DND-41 (cell line): ENCODE measurements around the gene KCNG2.

Experiments
- ATAC-seq: fragments of 200-7000 bp; cut with Tn5 transposase; 3 replicates; pipeline ENCODE4 v1.9.1; 2021; ENCODE audit warnings: low read depth; ENCODE audit not compliant: insufficient read depth
- DNase-seq: peaks from one replicate; pipeline ENCODE4 v3.0.0-alpha.2; 2020
- H2AFZ ChIP-seq: 2 replicates; pipeline ENCODE4 v1.6.0; 2012; ENCODE audit warnings: low read depth, low read length
- H3K27ac ChIP-seq: 2 replicates; pipeline ENCODE4 v1.5.1; 2012; ENCODE audit warnings: low read length, inconsistent platforms
- H3K27me3 ChIP-seq: fragments of 200-600 bp; sonication (generic); 2 replicates; pipeline ENCODE4 v1.6.0; 2012; ENCODE audit warnings: low read length, mild to moderate bottlenecking, inconsistent platforms; ENCODE audit not compliant: insufficient read depth, poor library complexity
- H3K36me3 ChIP-seq: 2 replicates; pipeline ENCODE4 v1.5.1; 2012; ENCODE audit warnings: low read length, inconsistent platforms; ENCODE audit not compliant: insufficient read depth
- H3K4me1 ChIP-seq: 2 replicates; pipeline ENCODE4 v1.5.1; 2012; ENCODE audit warnings: mild to moderate bottlenecking, low read length; ENCODE audit not compliant: insufficient read depth
- H3K4me2 ChIP-seq: 2 replicates; pipeline ENCODE4 v1.6.0; 2012; ENCODE audit warnings: mild to moderate bottlenecking, moderate library complexity, low read length, inconsistent platforms; ENCODE audit not compliant: insufficient read depth
- H3K4me3 ChIP-seq, 2 experiments: fragments of 200-600 bp in 1 of 2; shearing (Covaris generic) in 1 of 2; 2 replicates each; pipeline ENCODE4 v1.5.1; 2012 to 2016; ENCODE audit warnings: inconsistent platforms in 2 of 2, low read length in 2 of 2, mild to moderate bottlenecking in 2 of 2, low read depth in 1 of 2, moderate library complexity in 1 of 2
- H3K79me2 ChIP-seq: 2 replicates; pipeline ENCODE4 v1.6.0; 2012; ENCODE audit warnings: low read length, inconsistent platforms; ENCODE audit not compliant: insufficient read depth
- H3K9ac ChIP-seq: 2 replicates; pipeline ENCODE4 v1.6.0; 2012; ENCODE audit warnings: low read depth, mild to moderate bottlenecking, inconsistent platforms, low read length, moderate library complexity
- H3K9me3 ChIP-seq: 2 replicates; pipeline ENCODE4 v1.5.1; 2012; ENCODE audit warnings: low read length, moderate library complexity, mild to moderate bottlenecking, inconsistent platforms; ENCODE audit not compliant: insufficient read depth, severe bottlenecking
- H4K20me1 ChIP-seq: 2 replicates; pipeline ENCODE4 v1.6.0; 2012; ENCODE audit warnings: low read length; ENCODE audit not compliant: insufficient read depth
- EZH2 ChIP-seq: IDR thresholded peaks from 3 replicates; pipeline ENCODE4 v1.6.1; 2012; ENCODE audit warnings: borderline replicate concordance, low read depth, mild to moderate bottlenecking, moderate library complexity, low read length, inconsistent platforms; ENCODE audit not compliant: severe bottlenecking
- TF ChIP-seq, protein P1 (sequence below): IDR thresholded peaks from 2 replicates; pipeline ENCODE4 v1.5.1; 2012; ENCODE audit warnings: borderline replicate concordance, low read length, moderate library complexity, mild to moderate bottlenecking; ENCODE audit not compliant: poor library complexity, severe bottlenecking; ENCODE audit errors: extremely low read depth

The KCNG2 gene

DNA sequence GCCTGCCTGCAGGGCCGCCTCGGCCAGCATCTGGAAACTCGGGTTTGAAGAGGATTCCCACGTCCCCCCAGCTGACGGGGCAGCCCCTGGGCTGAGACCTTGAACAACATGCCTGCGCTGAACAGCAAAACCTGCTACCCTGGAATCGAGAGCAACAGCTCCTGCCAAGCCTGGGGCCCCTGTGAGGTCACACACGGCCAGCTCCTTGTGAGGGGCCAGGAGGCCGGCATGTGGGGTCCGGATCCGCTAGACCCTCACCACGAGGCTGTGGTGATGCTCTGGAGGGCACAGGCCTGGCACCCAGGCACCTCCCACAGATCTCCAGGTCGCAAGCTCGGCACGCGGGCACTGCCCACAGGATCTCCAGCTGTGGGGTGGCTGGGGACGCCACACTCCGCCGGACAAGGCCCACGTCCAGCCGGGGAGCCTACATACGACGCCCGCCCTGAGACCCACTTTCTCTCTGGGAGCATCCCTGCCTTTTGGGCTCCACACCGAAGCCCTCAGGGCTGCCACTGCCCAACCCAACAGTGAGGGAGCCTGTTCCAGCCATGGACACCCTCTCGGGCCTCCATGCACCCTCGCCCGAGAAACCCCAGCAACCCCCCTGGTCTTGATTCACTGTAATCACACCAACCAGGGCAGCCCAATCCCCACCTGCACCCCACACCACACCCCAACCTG lies 119.6 kb downstream of the KCNG2 start:
- no peak overlapping the region for H3K27ac ChIP-seq
- peaks cover 29% of the 10 kb centered on the region for H4K20me1 ChIP-seq
- H3K79me2 ChIP-seq: peaks cover 11% of the 10 kb centered on the region
- no peaks in the 10 kb centered on the region for H3K4me1 ChIP-seq
- no peak for TF ChIP-seq EZH2
- TF ChIP-seq, protein P1, sequence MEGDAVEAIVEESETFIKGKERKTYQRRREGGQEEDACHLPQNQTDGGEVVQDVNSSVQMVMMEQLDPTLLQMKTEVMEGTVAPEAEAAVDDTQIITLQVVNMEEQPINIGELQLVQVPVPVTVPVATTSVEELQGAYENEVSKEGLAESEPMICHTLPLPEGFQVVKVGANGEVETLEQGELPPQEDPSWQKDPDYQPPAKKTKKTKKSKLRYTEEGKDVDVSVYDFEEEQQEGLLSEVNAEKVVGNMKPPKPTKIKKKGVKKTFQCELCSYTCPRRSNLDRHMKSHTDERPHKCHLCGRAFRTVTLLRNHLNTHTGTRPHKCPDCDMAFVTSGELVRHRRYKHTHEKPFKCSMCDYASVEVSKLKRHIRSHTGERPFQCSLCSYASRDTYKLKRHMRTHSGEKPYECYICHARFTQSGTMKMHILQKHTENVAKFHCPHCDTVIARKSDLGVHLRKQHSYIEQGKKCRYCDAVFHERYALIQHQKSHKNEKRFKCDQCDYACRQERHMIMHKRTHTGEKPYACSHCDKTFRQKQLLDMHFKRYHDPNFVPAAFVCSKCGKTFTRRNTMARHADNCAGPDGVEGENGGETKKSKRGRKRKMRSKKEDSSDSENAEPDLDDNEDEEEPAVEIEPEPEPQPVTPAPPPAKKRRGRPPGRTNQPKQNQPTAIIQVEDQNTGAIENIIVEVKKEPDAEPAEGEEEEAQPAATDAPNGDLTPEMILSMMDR: no peak
- peaks cover 64% of the 10 kb centered on the region for H3K36me3 ChIP-seq
- H3K4me2 ChIP-seq: no peak overlapping the region
- H3K9ac ChIP-seq: no peak overlapping the region
- H2AFZ ChIP-seq: no peak overlapping the region
- peaks cover 2% of the 10 kb centered on the region for H3K9me3 ChIP-seq
- no peaks in the 10 kb centered on the region for H3K27me3 ChIP-seq
- no peak overlapping the region for H3K4me3 ChIP-seq
- no peak for DNase-seq
- no peak for ATAC-seq

GRCh38 chr18:79917853-79918614 lies 120.3 kb downstream of the KCNG2 start:
- DNase-seq: no peak
- Histone ChIP-seq H3K9me3 (peaks cover 2% of the 10 kb centered on the region), H2AFZ (no peak overlapping the region), H4K20me1 (peaks cover 31% of the 10 kb centered on the region), H3K27me3 (no peaks in the 10 kb centered on the region), H3K9ac (no peak overlapping the region), H3K4me1 (no peaks in the 10 kb centered on the region), H3K36me3 (peaks cover 58% of the 10 kb centered on the region), H3K79me2 (peaks cover 11% of the 10 kb centered on the region), H3K4me2 (no peak overlapping the region), H3K4me3 (no peak overlapping the region), H3K27ac (no peak overlapping the region)
- no peak for ATAC-seq
- TF ChIP-seq, protein P1: no peak
- no peak for TF ChIP-seq EZH2

DNA sequence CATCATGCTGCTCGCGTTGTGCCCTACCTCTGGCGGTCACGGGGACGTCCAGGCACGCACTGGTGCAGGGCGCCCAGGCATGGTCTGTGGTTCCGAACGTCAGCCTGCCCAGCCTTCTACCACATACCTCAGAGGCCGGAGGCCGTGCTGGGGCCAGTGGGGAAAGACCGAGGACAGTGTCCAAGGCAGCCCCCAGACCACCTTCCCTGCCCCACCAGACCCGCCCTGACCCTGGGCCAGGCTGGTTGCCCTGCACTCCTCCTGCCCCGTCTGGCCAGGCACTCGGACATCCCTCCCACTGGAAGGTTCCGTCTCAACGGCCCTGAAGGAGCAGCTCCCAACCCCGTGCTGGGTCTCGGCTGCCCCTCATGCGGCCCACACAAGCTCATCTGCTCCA lies 120.9 kb downstream of the KCNG2 start:
- ATAC-seq: no peak
- peaks cover 29% of the 10 kb centered on the region for H4K20me1 ChIP-seq

More for the DNA sequence above, 120.9 kb downstream of the KCNG2 start:
- no peaks in the 10 kb centered on the region for H3K4me1 ChIP-seq
- no peak overlapping the region for H3K4me3 ChIP-seq
- H3K4me2 ChIP-seq: no peak overlapping the region
- no peak overlapping the region for H3K27ac ChIP-seq
- DNase-seq: no peak
- peaks cover 2% of the 10 kb centered on the region for H3K9me3 ChIP-seq
- peaks cover 11% of the 10 kb centered on the region; the same call in 1 of the 2 replicates for H3K79me2 ChIP-seq
- no peaks in the 10 kb centered on the region for H3K27me3 ChIP-seq
- peaks cover 52% of the 10 kb centered on the region for H3K36me3 ChIP-seq
- no peak for TF ChIP-seq EZH2
- TF ChIP-seq, protein P1: no peak
- no peak overlapping the region for H3K9ac ChIP-seq
- no peak overlapping the region for H2AFZ ChIP-seq
